Liver (tissue), 9 donors: ENCODE data around the gene KIAA0513. TPM values are rescaled to one million over a fixed set of nuclear protein-coding genes. Genes with fewer than 3 reads are reported as not detected.

Experiments
- DNase-seq: peaks from one replicate; pipeline ENCODE4 v3.0.0-alpha.2; 2017; ENCODE audit warnings: low spot score
- H3K27ac ChIP-seq, 2 donors: one replicate each; pipeline ENCODE4 v1.7.0; 2013; ENCODE audit warnings: inconsistent platforms in 2 of 2, low read length in 2 of 2, control low read depth in 1 of 2, low read depth in 1 of 2, mild to moderate bottlenecking in 1 of 2
- H3K27me3 ChIP-seq, 4 donors: one replicate each; pipeline versions ENCODE4 v1.6.1 to v1.7.0; 2013; ENCODE audit warnings: low read length in 3 of 4, inconsistent platforms in 1 of 4, mild to moderate bottlenecking in 1 of 4, moderate library complexity in 1 of 4; ENCODE audit not compliant: control insufficient read depth in 4 of 4, insufficient read depth in 4 of 4
- H3K36me3 ChIP-seq, 4 donors: one replicate each; pipeline versions ENCODE4 v1.6.1 to v1.7.0; 2013; ENCODE audit warnings: low read length in 3 of 4, mild to moderate bottlenecking in 3 of 4, low read depth in 1 of 4, moderate library complexity in 1 of 4; ENCODE audit not compliant: control insufficient read depth in 4 of 4, insufficient read depth in 3 of 4
- H3K4me1 ChIP-seq, 4 donors: one replicate each; pipeline versions ENCODE4 v1.6.1 to v1.7.0; 2013; ENCODE audit warnings: low read length in 3 of 4, mild to moderate bottlenecking in 3 of 4, moderate library complexity in 1 of 4; ENCODE audit not compliant: control insufficient read depth in 4 of 4, insufficient read depth in 4 of 4
- H3K4me3 ChIP-seq, 3 donors: one replicate each; pipeline versions ENCODE4 v1.6.1 to v1.7.0; 2013; ENCODE audit warnings: low read length in 3 of 3, control low read depth in 1 of 3, low read depth in 1 of 3, mild to moderate bottlenecking in 1 of 3
- H3K9ac ChIP-seq, 2 donors: one replicate each; pipeline ENCODE4 v1.7.0; 2013; ENCODE audit warnings: low read length in 2 of 2, mild to moderate bottlenecking in 2 of 2, moderate library complexity in 2 of 2, control low read depth in 1 of 2, low read depth in 1 of 2
- H3K9me3 ChIP-seq, 4 donors: one replicate each; pipeline versions ENCODE4 v1.6.1 to v1.7.0; 2013; ENCODE audit warnings: low read length in 3 of 4; ENCODE audit not compliant: control insufficient read depth in 4 of 4
- CTCF ChIP-seq: fragments of 150-350 bp; IDR thresholded peaks from 2 replicates; pipeline ENCODE4 v1.5.1; 2017; ENCODE audit warnings: improper control_type of control experiment, low read depth, low read length; ENCODE audit not compliant: missing input control
- EGR1 ChIP-seq, 2 donors: IDR thresholded peaks; 2 replicates each; pipeline ENCODE4 v1.6.1; 2016 to 2018; ENCODE audit warnings: antibody characterized with exemption in 2 of 2, low read depth in 2 of 2
- FOXA1 ChIP-seq: IDR thresholded peaks from 2 replicates; pipeline ENCODE4 v1.6.1; 2016; ENCODE audit warnings: antibody characterized with exemption
- FOXA2 ChIP-seq: IDR thresholded peaks from 2 replicates; pipeline ENCODE4 v1.6.1; 2016; ENCODE audit warnings: antibody characterized with exemption
- GABPA ChIP-seq, 2 donors: IDR thresholded peaks in 1 of 2; conservative IDR thresholded peaks in 1 of 2; 2 replicates each; pipeline ENCODE4 v1.6.1; 2016; ENCODE audit warnings: antibody characterized with exemption in 2 of 2, mild to moderate bottlenecking in 1 of 2, moderate library complexity in 1 of 2
- HNF4A ChIP-seq, 2 donors: conservative IDR thresholded peaks; 2 replicates each; pipeline ENCODE4 v1.6.1; 2016; ENCODE audit warnings: antibody characterized with exemption in 2 of 2, mild to moderate bottlenecking in 2 of 2
- HNF4G ChIP-seq: IDR thresholded peaks from 2 replicates; pipeline ENCODE4 v1.6.1; 2016; ENCODE audit warnings: antibody characterized with exemption
- JUND ChIP-seq, 2 donors: IDR thresholded peaks; 2 replicates each; pipeline ENCODE4 v1.6.1; 2016; ENCODE audit warnings: antibody characterized with exemption in 2 of 2
- MAX ChIP-seq: IDR thresholded peaks from 2 replicates; pipeline ENCODE4 v1.6.1; 2016; ENCODE audit warnings: antibody characterized with exemption
- NR2F2 ChIP-seq: IDR thresholded peaks from 2 replicates; pipeline ENCODE4 v1.6.1; 2016; ENCODE audit warnings: antibody characterized with exemption
- RAD21 ChIP-seq, 2 donors: IDR thresholded peaks; 2 replicates each; pipeline ENCODE4 v1.6.1; 2016; ENCODE audit warnings: antibody characterized with exemption in 2 of 2, mild to moderate bottlenecking in 2 of 2
- REST ChIP-seq: IDR thresholded peaks from 2 replicates; pipeline ENCODE4 v1.6.1; 2016; ENCODE audit warnings: antibody characterized with exemption, mild to moderate bottlenecking
- RXRA ChIP-seq, 2 donors: IDR thresholded peaks; 2 replicates each; pipeline ENCODE4 v1.6.1; 2017 to 2018; ENCODE audit warnings: antibody characterized with exemption in 2 of 2, mild to moderate bottlenecking in 1 of 2
- SP1 ChIP-seq: IDR thresholded peaks from 2 replicates; pipeline ENCODE4 v1.6.1; 2018; ENCODE audit warnings: antibody characterized with exemption, mild to moderate bottlenecking
- YY1 ChIP-seq: IDR thresholded peaks from 2 replicates; pipeline ENCODE4 v1.6.1; 2016; ENCODE audit warnings: antibody characterized with exemption, mild to moderate bottlenecking
- ZBTB33 ChIP-seq: IDR thresholded peaks from 2 replicates; pipeline ENCODE4 v1.6.1; 2016; ENCODE audit warnings: antibody characterized with exemption
- WGBS: extraction: QIAGEN DNeasy Blood & Tissue Kit; methylation state at CpG from one replicate; pipeline ENCODE4 v1.1.7; 2013; 5-methylcytosine and 5-hydroxymethylcytosine counted together
- polyA plus RNA-seq, 2 donors: library from polyadenylated mRNA; stranded (reverse) in 1 of 2; unstranded in 1 of 2; fragments of 200-250 nt in 1 of 2; fragments of >200 nt in 1 of 2; fragmentation: Nextera tagmentation in 1 of 2; extraction: Ambion mirVana in 1 of 2; gene quantifications; one replicate each; pipeline versions ENCODE4 v1.2.1 to v1.2.3, GENCODE V29; 2013 to 2015
- total RNA-seq, 2 donors: library from RNA; depleted of rRNA; stranded (reverse); fragments of >200 nt; gene quantifications; one replicate each; pipeline ENCODE4 v1.2.3, GENCODE V29; 2014
- donor health status: healthy.
- donor health status: healthy.
- donor health status: healthy.
- donor health status: healthy.
- donor health status: healthy.

KIAA0513 gene
- total and polyA plus RNA-seq, 4 donors: 1.5 to 5.9 (median 2.9) TPM

- TF ChIP-seq CTCF: no peak
- no peak for TF ChIP-seq FOXA2
- TF ChIP-seq JUND (IDR thresholded peaks at IDR 0.05): no peak
- no peak for TF ChIP-seq MAX
- no peak for TF ChIP-seq HNF4A (conservative IDR thresholded peaks at IDR 0.05)
- TF ChIP-seq EGR1 (IDR thresholded peaks at IDR 0.05; ENCODE audit: low read depth in 2 of 2): no peak
Measured at GRCh38 chr16:85140455-85141012, 112.9 kb downstream of the KIAA0513 start (continued).

- no peak overlapping the region for H3K9ac ChIP-seq
- no peak overlapping the region for H3K4me3 ChIP-seq
- H3K4me1 ChIP-seq: peaks cover 0 to 19% (median 9%) of the 10 kb centered on the region in 4 donors
- TF ChIP-seq FOXA1 (no peak), REST (no peak), MAX (no peak), GABPA (IDR thresholded peaks at IDR 0.05 in 1 of 2, conservative IDR thresholded peaks at IDR 0.05 in 1 of 2) (no peak), YY1 (no peak), HNF4G (no peak), RAD21 (IDR thresholded peaks at IDR 0.05) (no peak), CTCF (no peak), RXRA (IDR thresholded peaks at IDR 0.05) (no peak), ZBTB33 (no peak), SP1 (no peak), JUND (IDR thresholded peaks at IDR 0.05) (no peak), NR2F2 (no peak)
- DNase-seq: no peak
- no peak overlapping the region for H3K27ac ChIP-seq
- no peaks in the 10 kb centered on the region for H3K27me3 ChIP-seq
- WGBS: 89% methylated on average over 17 of the region's 17 CpGs
- H3K9me3 ChIP-seq: no peaks in the 10 kb centered on the region
- H3K36me3 ChIP-seq: no peaks in the 10 kb centered on the region
Measured at GRCh38 chr16:85141491-85142128, 114.0 kb downstream of the KIAA0513 start.
